Right lobe of liver (tissue), 6 donors: ENCODE measurements around the gene ESYT2. TPM values are rescaled to one million over a fixed set of nuclear protein-coding genes. Genes with fewer than 3 reads are reported as not detected.

Source experiments
- ATAC-seq, 4 donors: fragments of 200-7000 bp; cut with Tn5 transposase; one replicate each; pipeline ENCODE4 v1.9.1; 2020; ENCODE audit warnings: mild to moderate bottlenecking in 4 of 4, moderate library complexity in 4 of 4
- DNase-seq, 3 donors: peaks; one replicate each; pipeline ENCODE4 v3.0.0-alpha.2; 2020
- H3K27ac ChIP-seq, 3 donors: fragments of 200-600 bp; one replicate each; pipeline ENCODE4 v1.8.0; 2022
- H3K27me3 ChIP-seq, 2 donors: fragments of 200-600 bp; one replicate each; pipeline ENCODE4 v1.8.0; 2022
- H3K36me3 ChIP-seq, 4 donors: fragments of 200-600 bp; sonication (generic) in 1 of 4; one replicate each; pipeline versions ENCODE4 v1.5.1 to v1.8.0; 2017 to 2022; ENCODE audit warnings: control low read depth in 1 of 4
- H3K4me1 ChIP-seq, 4 donors: fragments of 200-600 bp; sonication (generic) in 1 of 4; one replicate each; pipeline versions ENCODE4 v1.5.1 to v1.8.0; 2017 to 2022; ENCODE audit warnings: control low read depth in 1 of 4
- H3K4me3 ChIP-seq, 3 donors: fragments of 200-600 bp; one replicate each; pipeline ENCODE4 v1.8.0; 2022
- H3K9me3 ChIP-seq, 4 donors: fragments of 200-600 bp; sonication (generic) in 1 of 4; one replicate each; pipeline versions ENCODE4 v1.5.1 to v1.8.0; 2017 to 2022; ENCODE audit warnings: control low read depth in 1 of 4
- POLR2A ChIP-seq: fragments of 450-650 bp; IDR thresholded peaks from one replicate; pipeline ENCODE4 v1.6.1; 2017; ENCODE audit warnings: antibody characterized with exemption, mild to moderate bottlenecking
- WGBS: methylation state at CpG from one replicate; pipeline ENCODE4 v1.1.6; 2018; ENCODE audit warnings: low coverage, low lambda C conversion rate; ENCODE audit not compliant: insufficient coverage; ENCODE audit errors: missing lambda C conversion rate; 5-methylcytosine and 5-hydroxymethylcytosine counted together
- intact Hi-C, 2 donors: fragments of 100-400 bp; cut with DNase I; formaldehyde crosslinking; loops; one replicate each; pipeline versions ENCODE4 v1.11.2 to v1.14.1; 2022
- total RNA-seq, 6 experiments: library from RNA; depleted of rRNA in 2 of 6; stranded (reverse); fragments of >200 nt in 2 of 6; fragmentation: NEBNext Ultra II Directional in 3 of 6; extraction: Animal tissue kit (Norgen Biotek cat#: 25700) in 3 of 6; gene quantifications; one replicate each; pipeline versions ENCODE4 v1.1.0 to v1.2.4, GENCODE V29; 2016 to 2023
- TF ChIP-seq, protein P1 (sequence below), 4 donors: fragments of 200-600 bp in 3 of 4; fragments of 450-650 bp in 1 of 4; IDR thresholded peaks; one replicate each; pipeline versions ENCODE4 v1.5.1 to v1.8.0; 2016 to 2022; ENCODE audit warnings: antibody characterized with exemption in 4 of 4, mild to moderate bottlenecking in 2 of 4
- donor health status: DM: no; HTN: yes; CAD: no.
- donor health status: DM: no; HTN: no; CAD: no.
- donor health status: DM: no; HTN: no; CAD: no.
- donor health status: DM: no; HTN: yes; CAD: no.
- donor health status: DM: no; HTN: yes; CAD: no.

Gene ESYT2
- total RNA-seq, 6 experiments from 2014 or later = 19.7 to 28.7 (median 24.2) TPM

- peaks cover 0 to 15% (median 3%) of the 10 kb centered on the region in 4 donors for H3K4me1 ChIP-seq
- DNase-seq (no peak), ATAC-seq (no peak)
- WGBS = 70% methylated on average over 8 of the region's 14 CpGs
- H3K4me3 ChIP-seq = no peak overlapping the region
- H3K27ac ChIP-seq = no peak overlapping the region
- H3K9me3 ChIP-seq = no peaks in the 10 kb centered on the region
- no peaks in the 10 kb centered on the region for H3K36me3 ChIP-seq
- H3K27me3 ChIP-seq = no peaks in the 10 kb centered on the region
- intact Hi-C loops = no loop called here
- TF ChIP-seq, protein P1, sequence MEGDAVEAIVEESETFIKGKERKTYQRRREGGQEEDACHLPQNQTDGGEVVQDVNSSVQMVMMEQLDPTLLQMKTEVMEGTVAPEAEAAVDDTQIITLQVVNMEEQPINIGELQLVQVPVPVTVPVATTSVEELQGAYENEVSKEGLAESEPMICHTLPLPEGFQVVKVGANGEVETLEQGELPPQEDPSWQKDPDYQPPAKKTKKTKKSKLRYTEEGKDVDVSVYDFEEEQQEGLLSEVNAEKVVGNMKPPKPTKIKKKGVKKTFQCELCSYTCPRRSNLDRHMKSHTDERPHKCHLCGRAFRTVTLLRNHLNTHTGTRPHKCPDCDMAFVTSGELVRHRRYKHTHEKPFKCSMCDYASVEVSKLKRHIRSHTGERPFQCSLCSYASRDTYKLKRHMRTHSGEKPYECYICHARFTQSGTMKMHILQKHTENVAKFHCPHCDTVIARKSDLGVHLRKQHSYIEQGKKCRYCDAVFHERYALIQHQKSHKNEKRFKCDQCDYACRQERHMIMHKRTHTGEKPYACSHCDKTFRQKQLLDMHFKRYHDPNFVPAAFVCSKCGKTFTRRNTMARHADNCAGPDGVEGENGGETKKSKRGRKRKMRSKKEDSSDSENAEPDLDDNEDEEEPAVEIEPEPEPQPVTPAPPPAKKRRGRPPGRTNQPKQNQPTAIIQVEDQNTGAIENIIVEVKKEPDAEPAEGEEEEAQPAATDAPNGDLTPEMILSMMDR (IDR thresholded peaks at IDR 0.05) = no peak
- TF ChIP-seq POLR2A = no peak
Observed at GRCh38 chr7:158821171-158822031, 7.9 kb downstream of the ESYT2 start.

DNA sequence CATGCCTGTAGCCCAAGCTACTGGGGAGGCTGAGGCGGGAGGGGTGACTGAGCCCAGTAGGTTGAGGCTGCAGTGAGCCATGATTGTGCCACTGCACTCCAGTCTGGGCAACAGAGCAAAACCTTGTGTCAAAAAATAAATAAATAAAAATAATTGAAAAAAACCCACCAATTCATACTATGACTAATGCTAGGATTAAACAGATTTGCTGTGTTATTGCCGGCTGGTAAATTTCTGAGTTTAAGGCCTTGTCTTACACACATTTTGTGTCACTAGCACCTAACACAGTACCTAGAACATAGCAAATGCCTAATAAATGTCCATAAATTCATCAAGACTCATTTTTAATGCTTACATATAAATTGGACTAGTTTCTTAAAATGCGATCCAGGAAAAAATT is 8.7 kb downstream of the ESYT2 start:
- Histone ChIP-seq H3K9me3 (no peaks in the 10 kb centered on the region), H3K4me1 (peaks cover 0 to 15% (median 3%) of the 10 kb centered on the region in 4 donors), H3K4me3 (no peak overlapping the region), H3K36me3 (no peaks in the 10 kb centered on the region), H3K27me3 (no peaks in the 10 kb centered on the region), H3K27ac (no peak overlapping the region)
- no peak for TF ChIP-seq POLR2A
- TF ChIP-seq, protein P1 (IDR thresholded peaks at IDR 0.05) = no peak
- DNase-seq (no peak), ATAC-seq (no peak)
- intact Hi-C loops = no loop called here
- 100% methylated on average over 2 of the region's 3 CpGs for whole genome bisulfite sequencing

DNA sequence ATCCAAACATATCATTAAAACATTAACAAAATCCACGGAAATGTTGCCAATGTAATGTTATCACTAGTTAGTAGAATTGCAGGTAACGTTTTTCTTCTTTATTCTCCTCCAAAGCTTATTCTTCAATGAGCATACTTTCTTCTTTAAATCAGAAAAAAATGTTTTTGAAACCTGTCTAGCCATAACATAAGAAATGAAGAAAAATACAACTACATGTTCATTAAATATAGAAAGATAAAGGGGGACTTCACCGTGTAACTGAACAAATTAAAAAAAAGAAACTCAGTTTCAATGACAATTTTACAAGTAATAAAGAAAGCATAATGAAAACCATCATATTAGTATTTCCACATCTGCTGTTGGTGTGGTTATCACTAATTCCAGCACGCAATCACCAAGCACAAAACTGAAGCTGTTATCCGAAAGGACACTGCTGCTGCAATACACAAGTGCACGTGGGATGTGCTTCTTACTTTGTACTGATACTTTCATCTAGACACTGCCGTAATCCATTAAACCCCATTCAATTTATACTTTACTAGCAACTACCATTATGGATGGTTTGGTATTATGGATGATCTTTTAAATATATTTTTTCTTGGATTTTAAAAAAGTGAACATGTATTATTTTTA is 9.6 kb downstream of the ESYT2 start:
- 66% methylated on average over 7 of the region's 7 CpGs for WGBS
- H3K4me1 ChIP-seq = peaks cover 0 to 15% (median 3%) of the 10 kb centered on the region in 4 donors
- ATAC-seq = no peak

GRCh38 chr7:158818325-158819213 is 10.7 kb downstream of the ESYT2 start:
- Histone ChIP-seq H3K4me3 (peak overlapping the region in 1 of 3 donors; percentile 13), H3K27ac (peak overlapping the region; percentile 45 to 90 (median 72)), H3K9me3 (no peaks in the 10 kb centered on the region), H3K27me3 (no peaks in the 10 kb centered on the region), H3K36me3 (no peaks in the 10 kb centered on the region), H3K4me1 (peaks cover 0 to 15% (median 3%) of the 10 kb centered on the region in 4 donors)
- peak; percentile 98 to 99 (median 99) for ATAC-seq
- intact Hi-C loops = no loop called here
- peak; percentile 86 to 94 (median 89) for DNase-seq
- WGBS = 8% methylated on average over 9 of the region's 15 CpGs
- TF ChIP-seq, protein P1 (IDR thresholded peaks at IDR 0.05) = peak in 2 of 4 donors; percentile 5 to 14
- peak; percentile 31 for TF ChIP-seq POLR2A

More for the DNA sequence above, 9.6 kb downstream of the ESYT2 start:
- Histone ChIP-seq H3K4me3 (no peak overlapping the region), H3K9me3 (no peaks in the 10 kb centered on the region), H3K27ac (peak overlapping the region in 1 of 3 donors; percentile 90), H3K27me3 (no peaks in the 10 kb centered on the region), H3K36me3 (no peaks in the 10 kb centered on the region)
- DNase-seq = no peak
- intact Hi-C loops = no loop called here
- TF ChIP-seq, protein P1 (IDR thresholded peaks at IDR 0.05) = no peak
- no peak for TF ChIP-seq POLR2A
